ENCODE data around the gene ABHD2.

ABHD2 gene

DNA sequence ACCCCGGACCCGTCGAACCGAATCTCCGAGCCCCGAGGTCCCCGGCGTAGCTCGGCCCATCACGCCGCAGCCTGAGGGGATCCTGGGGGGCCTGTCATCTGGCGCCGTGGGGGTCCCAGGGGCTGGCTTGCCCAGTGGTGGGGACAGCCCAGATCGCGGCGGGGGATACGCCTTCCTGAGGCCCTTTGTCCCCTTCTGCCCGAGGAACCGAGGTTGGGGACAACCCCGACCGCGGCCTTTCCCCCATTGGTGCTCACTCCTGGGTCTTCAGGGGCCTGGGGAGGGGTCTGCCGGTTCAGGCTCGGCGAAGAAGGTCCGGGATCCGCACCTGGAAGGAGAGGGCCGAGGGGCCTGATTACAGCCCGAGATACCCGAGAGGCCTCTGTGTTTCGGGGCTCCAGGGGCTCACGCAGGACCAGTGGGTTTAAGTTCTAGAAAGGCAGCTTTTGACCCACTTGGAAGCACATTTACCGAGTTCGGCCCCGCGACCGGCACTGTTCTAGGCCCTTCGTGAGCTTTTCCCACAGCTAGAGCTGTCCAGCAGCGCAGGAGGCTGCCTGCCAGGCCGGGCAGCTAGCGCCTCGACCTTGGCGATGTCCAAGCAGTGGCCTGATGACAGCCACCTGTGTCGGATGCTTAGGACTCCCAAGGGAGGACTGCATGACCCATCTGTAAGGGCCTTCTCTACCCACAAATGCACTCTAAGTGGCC, 504 bp downstream of the ABHD2 start:
- POLR2A ChIA-PET, result interaction anchor here (0.7 to 2.2 kb wide), 20 partner anchors 9 to 450 kb away, joined by 3 to 28 read pairs (median 4); partner anchors contain the start of genes ISG20 and POLG
- DNase-seq (ENCODE audit: extremely low spot score), result no peak
- CTCF ChIA-PET, result interaction anchor here (0.6 to 3.1 kb wide), 17 partner anchors 8 to 88 kb away, joined by 3 to 14 read pairs (median 4); no protein-coding TSS in a partner anchor
- TF ChIP-seq LEF1 (IDR thresholded peaks at IDR 0.05; ENCODE audit: borderline replicate concordance) (no peak), SUZ12 (IDR thresholded peaks at IDR 0.05) (no peak), NFRKB (IDR thresholded peaks at IDR 0.05) (no peak), HDGF (IDR thresholded peaks at IDR 0.05; ENCODE audit: borderline replicate concordance) (no peak), L3MBTL2 (conservative IDR thresholded peaks at IDR 0.05) (no peak), CTBP1 (IDR thresholded peaks at IDR 0.05; ENCODE audit: borderline replicate concordance) (no peak), ELF4 (IDR thresholded peaks at IDR 0.05) (no peak), TARDBP (IDR thresholded peaks at IDR 0.05) (no peak), FOXM1 (IDR thresholded peaks at IDR 0.05; ENCODE audit: borderline replicate concordance) (no peak), PKNOX1 (IDR thresholded peaks at IDR 0.05) (no peak), BHLHE40 (IDR thresholded peaks at IDR 0.05; ENCODE audit: borderline replicate concordance) (no peak), FOXK2 (IDR thresholded peaks at IDR 0.05) (no peak)

GRCh38 chr15:89089316-89090230, 1.3 kb downstream of the ABHD2 start:
- CTCF ChIA-PET, result interaction anchor here (0.8 to 3.1 kb wide), 8 partner anchors 10 to 88 kb away, joined by 3 to 14 read pairs (median 4); no protein-coding TSS in a partner anchor
- POLR2A ChIA-PET, result interaction anchor here (1.6 to 2.2 kb wide), 7 partner anchors 9 to 77 kb away, joined by 4 to 28 read pairs (median 8); no protein-coding TSS in a partner anchor
- DNase-seq (ENCODE audit: extremely low spot score), result no peak
- TF ChIP-seq PKNOX1 (IDR thresholded peaks at IDR 0.05) (no peak), FOXK2 (IDR thresholded peaks at IDR 0.05) (no peak), SUZ12 (IDR thresholded peaks at IDR 0.05) (no peak), SP1 (IDR thresholded peaks at IDR 0.05) (no peak), ZNF384 (IDR thresholded peaks at IDR 0.05) (no peak), HDGF (IDR thresholded peaks at IDR 0.05; ENCODE audit: borderline replicate concordance) (no peak), FOXM1 (IDR thresholded peaks at IDR 0.05; ENCODE audit: borderline replicate concordance) (no peak), TARDBP (IDR thresholded peaks at IDR 0.05) (no peak), ELF4 (IDR thresholded peaks at IDR 0.05) (no peak), L3MBTL2 (conservative IDR thresholded peaks at IDR 0.05) (no peak), BHLHE40 (IDR thresholded peaks at IDR 0.05; ENCODE audit: borderline replicate concordance) (no peak)

GRCh38 chr15:89090791-89091626, 2.8 kb downstream of the ABHD2 start:
- DNase-seq (ENCODE audit: extremely low spot score), result no peak
- TF ChIP-seq FOXA1 (IDR thresholded peaks at IDR 0.05) (no peak), TARDBP (IDR thresholded peaks at IDR 0.05) (no peak), FOXK2 (IDR thresholded peaks at IDR 0.05) (no peak), L3MBTL2 (conservative IDR thresholded peaks at IDR 0.05) (no peak), LEF1 (IDR thresholded peaks at IDR 0.05; ENCODE audit: borderline replicate concordance) (no peak), SP1 (IDR thresholded peaks at IDR 0.05) (no peak), ELF4 (IDR thresholded peaks at IDR 0.05) (no peak), NFRKB (IDR thresholded peaks at IDR 0.05) (no peak), CTBP1 (IDR thresholded peaks at IDR 0.05; ENCODE audit: borderline replicate concordance) (no peak), HDGF (IDR thresholded peaks at IDR 0.05; ENCODE audit: borderline replicate concordance) (no peak), ZNF384 (IDR thresholded peaks at IDR 0.05) (no peak), BHLHE40 (IDR thresholded peaks at IDR 0.05; ENCODE audit: borderline replicate concordance) (no peak), SUZ12 (IDR thresholded peaks at IDR 0.05) (no peak), ARNT (IDR thresholded peaks at IDR 0.05) (no peak), PKNOX1 (IDR thresholded peaks at IDR 0.05) (no peak), FOXM1 (IDR thresholded peaks at IDR 0.05; ENCODE audit: borderline replicate concordance) (no peak)
- CTCF ChIA-PET, result interaction anchor here (0.9 to 3.1 kb wide), 4 partner anchors 34 to 86 kb away, joined by 3 to 14 read pairs (median 4); no protein-coding TSS in a partner anchor
- POLR2A ChIA-PET, result no interaction called here

DNA sequence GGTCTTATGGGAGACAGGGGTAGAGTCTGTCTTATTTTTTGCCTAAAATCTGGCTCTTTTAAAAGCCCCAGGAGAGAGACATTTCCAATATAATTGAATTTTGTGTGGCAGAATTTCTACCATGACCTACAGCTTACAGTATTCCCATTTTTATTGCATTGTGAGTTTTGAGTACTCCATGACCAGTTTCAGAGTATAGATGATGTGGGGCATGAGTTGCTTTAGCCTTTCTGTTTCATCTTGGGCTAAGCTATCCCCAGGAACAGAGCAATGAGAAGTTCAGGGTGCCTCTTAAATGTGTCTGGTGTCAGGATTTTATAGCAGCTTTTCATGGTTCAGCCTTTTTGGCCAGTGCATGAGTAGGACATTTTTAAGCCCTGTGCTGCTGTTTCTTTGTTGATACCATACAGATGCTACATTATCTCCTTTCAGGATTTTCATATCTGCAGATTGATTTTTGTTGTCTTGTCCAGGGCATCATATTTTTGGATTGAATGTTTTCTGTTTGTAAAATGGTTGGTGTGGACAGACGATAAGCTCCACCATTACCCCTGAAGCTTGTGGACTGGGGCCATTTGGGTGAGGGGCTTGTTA, 3.5 kb downstream of the ABHD2 start:
- no peak for TF ChIP-seq ELF4 (IDR thresholded peaks at IDR 0.05)
- TF ChIP-seq TARDBP (IDR thresholded peaks at IDR 0.05), result no peak
- no peak for TF ChIP-seq ARNT (IDR thresholded peaks at IDR 0.05)
- TF ChIP-seq SP1 (IDR thresholded peaks at IDR 0.05), result no peak
- TF ChIP-seq PKNOX1 (IDR thresholded peaks at IDR 0.05), result no peak
- no peak for TF ChIP-seq ZNF384 (IDR thresholded peaks at IDR 0.05)
- DNase-seq (ENCODE audit: extremely low spot score), result no peak
- POLR2A ChIA-PET, result no interaction called here
- CTCF ChIA-PET, result interaction anchor here (0.7 to 3.1 kb wide), 3 partner anchors 35 to 80 kb away, joined by 3 to 14 read pairs (median 3); no protein-coding TSS in a partner anchor
